Neural progenitor cell (in vitro differentiated cells): ENCODE measurements around the gene CREB5. TPM values are rescaled to one million over a fixed set of nuclear protein-coding genes. Genes with fewer than 3 reads are reported as not detected.
"Not testable (repeated sequence)": the region's sequence is repeated elsewhere in the genome, so short reads cannot be mapped to it uniquely, and the experiment has no call there.

Experiments
- DNase-seq: peaks from one replicate; pipeline ENCODE4 v3.0.0-alpha.2; 2016; ENCODE audit warnings: low spot score
- H2AFZ ChIP-seq: fragments of 200-600 bp; sonication (generic); replicated peaks from 2 replicates; pipeline ENCODE4 v1.6.1; 2016; ENCODE audit warnings: antibody characterized with exemption
- H3F3A ChIP-seq: fragments of 200-600 bp; sonication (generic); 2 replicates; pipeline ENCODE4 v1.6.1; 2016; ENCODE audit warnings: antibody characterized with exemption, low read depth
- H3K27ac ChIP-seq: fragments of 200-600 bp; sonication (generic); 2 replicates; pipeline ENCODE4 v1.5.1; 2016; ENCODE audit warnings: mild to moderate bottlenecking
- H3K27me3 ChIP-seq: fragments of 200-600 bp; sonication (generic); 2 replicates; pipeline ENCODE4 v1.6.1; 2016; ENCODE audit warnings: mild to moderate bottlenecking, moderate library complexity
- H3K36me3 ChIP-seq: fragments of 200-600 bp; sonication (generic); 2 replicates; pipeline ENCODE4 v1.5.1; 2016
- H3K4me1 ChIP-seq: fragments of 200-600 bp; sonication (generic); 2 replicates; pipeline ENCODE4 v1.6.1; 2016; ENCODE audit warnings: mixed run types
- H3K4me2 ChIP-seq: fragments of 200-600 bp; sonication (generic); 2 replicates; pipeline ENCODE4 v1.6.1; 2016
- H3K4me3 ChIP-seq: fragments of 200-600 bp; sonication (generic); 2 replicates; pipeline ENCODE4 v1.5.1; 2016
- H3K79me2 ChIP-seq: fragments of 200-600 bp; sonication (generic); 2 replicates; pipeline ENCODE4 v1.6.1; 2016; ENCODE audit warnings: low read depth
- H3K9ac ChIP-seq: fragments of 200-600 bp; sonication (generic); 2 replicates; pipeline ENCODE4 v1.6.1; 2016
- H3K9me3 ChIP-seq: fragments of 200-600 bp; sonication (generic); 2 replicates; pipeline ENCODE4 v1.5.1; 2016; ENCODE audit warnings: low read depth
- H4K20me1 ChIP-seq: fragments of 200-600 bp; sonication (generic); 2 replicates; pipeline ENCODE4 v1.6.1; 2016; ENCODE audit warnings: low read depth
- H3K27ac Mint-ChIP-seq: 3 replicates; pipeline ENCODE4 v1.8.0; 2021; ENCODE audit warnings: mixed read lengths
- H3K27me3 Mint-ChIP-seq: 2 replicates; pipeline ENCODE4 v1.8.0; 2022; ENCODE audit warnings: low read depth, mild to moderate bottlenecking, inconsistent platforms, moderate library complexity, mixed read lengths; ENCODE audit not compliant: insufficient read depth
- H3K36me3 Mint-ChIP-seq: 3 replicates; pipeline ENCODE4 v1.8.0; 2021; ENCODE audit warnings: mixed read lengths
- H3K4me1 Mint-ChIP-seq: 3 replicates; pipeline ENCODE4 v1.8.0; 2021; ENCODE audit warnings: mixed read lengths
- H3K4me3 Mint-ChIP-seq: 3 replicates; pipeline ENCODE4 v1.8.0; 2021; ENCODE audit warnings: mild to moderate bottlenecking, moderate library complexity, mixed read lengths
- H3K9me3 Mint-ChIP-seq: 3 replicates; pipeline ENCODE4 v1.8.0; 2020; ENCODE audit warnings: mixed read lengths
- EZH2 ChIP-seq: fragments of 200-600 bp; sonication (generic); IDR thresholded peaks from 2 replicates; pipeline ENCODE4 v1.6.1; 2017; ENCODE audit warnings: antibody characterized with exemption, mild to moderate bottlenecking, moderate library complexity
- EZH2phosphoT487 ChIP-seq: fragments of 200-600 bp; sonication (generic); IDR thresholded peaks from 2 replicates; pipeline ENCODE4 v1.6.1; 2017; ENCODE audit warnings: antibody characterized with exemption
- total RNA-seq: library from RNA; depleted of rRNA; stranded (reverse); fragments of >200 nt; gene quantifications from 2 replicates; pipeline ENCODE4 v1.2.3, GENCODE V29; 2015; ENCODE audit warnings: low replicate concordance
- TF ChIP-seq, protein P1 (sequence below): fragments of 200-600 bp; sonication (generic); IDR thresholded peaks from 2 replicates; pipeline ENCODE4 v1.5.1; 2017; ENCODE audit warnings: antibody characterized with exemption, mild to moderate bottlenecking

CREB5 gene
- total RNA-seq, 1 donor from 2014 or later: 1.2 TPM

DNA sequence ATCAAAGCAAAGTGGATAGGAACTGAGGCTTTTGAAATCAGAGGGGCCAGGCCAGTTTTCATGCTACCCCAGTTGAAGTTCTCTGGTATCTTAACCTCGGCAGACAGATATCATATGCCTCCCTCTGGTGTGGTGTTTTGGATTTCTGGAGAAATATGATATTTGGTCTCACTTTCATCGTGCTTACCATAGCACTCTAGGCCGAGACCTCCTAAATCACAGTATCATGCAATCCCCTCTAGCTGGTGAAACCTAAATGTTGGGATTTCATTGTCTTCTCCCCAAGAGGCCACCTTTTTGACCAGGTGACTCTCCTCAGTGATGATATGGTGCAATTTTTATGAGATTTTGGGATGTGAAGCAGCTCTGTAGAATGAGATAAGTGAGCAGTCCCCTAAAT, 183.5 kb downstream of the CREB5 start:
- no peaks in the 10 kb centered on the region for H3F3A ChIP-seq
- Mint-ChIP-seq H3K9me3 (no peaks in the 10 kb centered on the region), H3K4me1 (peaks cover 10% of the 10 kb centered on the region), H3K27me3 (peaks cover 3% of the 10 kb centered on the region), H3K36me3 (no peaks in the 10 kb centered on the region), H3K4me3 (no peak overlapping the region), H3K27ac (no peak overlapping the region)
- no peaks in the 10 kb centered on the region for H3K4me1 ChIP-seq
- no peak for DNase-seq
- H3K79me2 ChIP-seq: no peaks in the 10 kb centered on the region
- H3K9me3 ChIP-seq: no peaks in the 10 kb centered on the region
- no peak overlapping the region for H3K4me2 ChIP-seq
- no peak overlapping the region for H3K9ac ChIP-seq
- H2AFZ ChIP-seq: no peak overlapping the region
- no peak overlapping the region for H3K4me3 ChIP-seq
- H3K36me3 ChIP-seq: no peaks in the 10 kb centered on the region
- no peak for TF ChIP-seq EZH2
- TF ChIP-seq, protein P1, sequence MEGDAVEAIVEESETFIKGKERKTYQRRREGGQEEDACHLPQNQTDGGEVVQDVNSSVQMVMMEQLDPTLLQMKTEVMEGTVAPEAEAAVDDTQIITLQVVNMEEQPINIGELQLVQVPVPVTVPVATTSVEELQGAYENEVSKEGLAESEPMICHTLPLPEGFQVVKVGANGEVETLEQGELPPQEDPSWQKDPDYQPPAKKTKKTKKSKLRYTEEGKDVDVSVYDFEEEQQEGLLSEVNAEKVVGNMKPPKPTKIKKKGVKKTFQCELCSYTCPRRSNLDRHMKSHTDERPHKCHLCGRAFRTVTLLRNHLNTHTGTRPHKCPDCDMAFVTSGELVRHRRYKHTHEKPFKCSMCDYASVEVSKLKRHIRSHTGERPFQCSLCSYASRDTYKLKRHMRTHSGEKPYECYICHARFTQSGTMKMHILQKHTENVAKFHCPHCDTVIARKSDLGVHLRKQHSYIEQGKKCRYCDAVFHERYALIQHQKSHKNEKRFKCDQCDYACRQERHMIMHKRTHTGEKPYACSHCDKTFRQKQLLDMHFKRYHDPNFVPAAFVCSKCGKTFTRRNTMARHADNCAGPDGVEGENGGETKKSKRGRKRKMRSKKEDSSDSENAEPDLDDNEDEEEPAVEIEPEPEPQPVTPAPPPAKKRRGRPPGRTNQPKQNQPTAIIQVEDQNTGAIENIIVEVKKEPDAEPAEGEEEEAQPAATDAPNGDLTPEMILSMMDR: no peak
- no peak for TF ChIP-seq EZH2phosphoT487
- no peaks in the 10 kb centered on the region for H3K27me3 ChIP-seq
- H3K27ac ChIP-seq: no peak overlapping the region
- no peaks in the 10 kb centered on the region for H4K20me1 ChIP-seq

DNA sequence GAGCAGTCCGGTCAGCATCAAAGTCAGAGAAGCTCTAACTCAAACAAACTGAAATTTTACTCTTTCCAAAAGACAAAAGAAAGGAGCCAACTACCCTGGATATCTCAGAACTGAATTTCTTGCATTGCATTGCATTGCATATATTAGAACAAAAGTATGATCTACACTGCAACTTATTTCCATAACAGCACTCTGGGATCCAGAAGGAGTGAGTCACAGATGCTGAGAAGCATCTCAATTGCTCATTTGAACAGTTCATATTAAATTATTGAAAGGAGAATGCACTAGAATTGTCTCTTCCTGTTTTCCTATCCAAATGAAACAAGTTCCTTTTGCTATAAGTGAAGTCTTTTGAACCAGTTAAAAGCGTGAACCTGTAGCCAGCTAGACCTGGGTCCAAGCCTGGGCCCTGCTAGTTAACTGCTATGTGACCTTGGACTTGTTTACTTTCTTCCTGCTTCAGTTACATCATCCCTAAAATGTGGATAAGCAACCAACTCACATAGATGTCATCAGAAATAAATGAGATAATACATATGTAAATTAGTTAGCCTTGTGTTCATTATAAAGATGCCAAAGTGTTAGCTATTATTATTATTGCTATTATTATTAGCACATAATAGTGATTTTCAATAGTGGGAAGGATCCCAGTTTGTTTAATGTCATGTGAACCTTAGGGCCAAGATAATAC, 184.1 kb downstream of the CREB5 start:
- no peak for TF ChIP-seq EZH2phosphoT487
- TF ChIP-seq, protein P1: no peak
- no peak for TF ChIP-seq EZH2
- Histone ChIP-seq H2AFZ (no peak overlapping the region), H3K9ac (no peak overlapping the region), H3K4me3 (no peak overlapping the region), H3F3A (no peaks in the 10 kb centered on the region), H3K36me3 (no peaks in the 10 kb centered on the region), H3K27ac (no peak overlapping the region), H4K20me1 (no peaks in the 10 kb centered on the region), H3K27me3 (no peaks in the 10 kb centered on the region), H3K79me2 (no peaks in the 10 kb centered on the region), H3K4me2 (no peak overlapping the region), H3K9me3 (no peaks in the 10 kb centered on the region), H3K4me1 (no peaks in the 10 kb centered on the region)
- DNase-seq: no peak
- Mint-ChIP-seq H3K9me3 (no peaks in the 10 kb centered on the region), H3K4me3 (no peak overlapping the region), H3K4me1 (peaks cover 10% of the 10 kb centered on the region), H3K27ac (no peak overlapping the region), H3K36me3 (no peaks in the 10 kb centered on the region), H3K27me3 (peaks cover 3% of the 10 kb centered on the region)

DNA sequence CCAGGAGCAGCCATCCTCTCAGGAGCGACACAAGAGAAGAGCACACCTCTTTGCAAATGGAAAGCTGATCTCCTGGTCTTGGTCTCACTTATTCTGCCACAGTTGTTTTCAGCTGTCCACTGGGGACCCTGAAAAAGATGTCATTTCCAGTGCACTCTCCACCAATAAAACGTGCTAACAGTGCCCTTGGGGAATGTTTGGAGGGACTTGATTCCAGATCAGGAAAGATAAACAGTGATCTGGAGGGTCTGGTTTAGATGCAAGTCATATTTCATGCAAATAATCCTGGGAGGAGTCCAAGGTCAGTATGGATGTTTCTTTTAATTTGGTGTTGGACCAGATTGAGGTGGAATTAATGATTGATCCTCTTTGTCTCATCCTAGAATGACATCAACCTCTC, 185.0 kb downstream of the CREB5 start:
- H3K36me3 ChIP-seq: no peaks in the 10 kb centered on the region
- no peaks in the 10 kb centered on the region for H3K36me3 Mint-ChIP-seq
- no peak overlapping the region for H2AFZ ChIP-seq
- H3K4me1 ChIP-seq: no peaks in the 10 kb centered on the region
- no peaks in the 10 kb centered on the region for H3K9me3 ChIP-seq
- no peak overlapping the region for H3K4me3 ChIP-seq
- no peaks in the 10 kb centered on the region for H3K9me3 Mint-ChIP-seq
- no peak overlapping the region for H3K27ac Mint-ChIP-seq
- no peak for TF ChIP-seq EZH2phosphoT487
- TF ChIP-seq, protein P1: no peak
- TF ChIP-seq EZH2: no peak
- DNase-seq: no peak
- no peak overlapping the region for H3K4me3 Mint-ChIP-seq
- H3K4me2 ChIP-seq: no peak overlapping the region
- H3K9ac ChIP-seq: no peak overlapping the region
- H3K27me3 Mint-ChIP-seq: peaks cover 3% of the 10 kb centered on the region
- no peaks in the 10 kb centered on the region for H3K79me2 ChIP-seq
- H4K20me1 ChIP-seq: no peaks in the 10 kb centered on the region
- no peaks in the 10 kb centered on the region for H3F3A ChIP-seq
- no peaks in the 10 kb centered on the region for H3K27me3 ChIP-seq
- peaks cover 9% of the 10 kb centered on the region for H3K4me1 Mint-ChIP-seq
- no peak overlapping the region for H3K27ac ChIP-seq

DNA sequence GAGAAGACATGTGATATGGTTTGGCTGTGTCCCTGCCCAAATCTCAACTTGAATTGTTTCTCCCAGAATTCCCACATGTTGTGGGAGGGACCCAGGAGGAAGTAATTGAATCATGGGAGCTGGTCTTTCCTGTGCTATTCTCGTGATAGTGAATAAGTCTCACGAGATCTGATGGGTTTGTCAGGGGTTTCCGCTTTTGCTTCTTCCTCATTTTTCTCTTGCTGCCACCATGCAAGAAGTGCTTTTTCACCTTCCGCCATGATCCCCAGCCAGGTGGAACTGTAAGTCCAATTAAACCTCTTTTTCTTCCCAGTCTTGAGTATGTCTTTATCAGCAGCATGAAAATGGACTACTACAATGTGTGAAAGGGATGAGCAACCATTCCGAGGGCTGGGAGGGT, 185.7 kb downstream of the CREB5 start:
- not testable (repeated sequence) for H3K36me3 ChIP-seq, H3K4me3 Mint-ChIP-seq, H3K9ac ChIP-seq, H3K9me3 ChIP-seq, H3K27me3 Mint-ChIP-seq, H4K20me1 ChIP-seq, H3K27ac Mint-ChIP-seq, H3K4me1 ChIP-seq, H3K27ac ChIP-seq, H3F3A ChIP-seq, H3K9me3 Mint-ChIP-seq, H3K27me3 ChIP-seq, H3K4me1 Mint-ChIP-seq, H3K4me3 ChIP-seq, H3K36me3 Mint-ChIP-seq, H3K4me2 ChIP-seq, H2AFZ ChIP-seq, H3K79me2 ChIP-seq, DNase-seq
